Stimulated activated CD4-positive, alpha-beta T cell treated with anti-CD3 and anti-CD28 coated beads, Interleukin-15, amount 100 ng/mL, for 1 hour (primary cell): ENCODE data around the gene BICC1.

Source experiments
- DNase-seq, 2 donors: peaks; one replicate each; pipeline ENCODE4 v3.0.0-alpha.2; 2020; ENCODE audit warnings: low read depth in 1 of 2, low spot score in 1 of 2

The BICC1 gene

GRCh38 chr10:58696736-58697135 lies 184.1 kb downstream of the BICC1 start:
- no peak for DNase-seq

- no peak for DNase-seq
Measured at GRCh38 chr10:58697691-58698090, 185.0 kb downstream of the BICC1 start.

GRCh38 chr10:58698777-58699356 lies 186.2 kb downstream of the BICC1 start:
- DNase-seq = no peak

- DNase-seq = no peak
Measured at GRCh38 chr10:58700591-58700990, 187.9 kb downstream of the BICC1 start.

GRCh38 chr10:58701405-58702135 lies 188.9 kb downstream of the BICC1 start:
- DNase-seq = no peak

- DNase-seq = no peak
Measured at GRCh38 chr10:58704226-58704625, 191.6 kb downstream of the BICC1 start.

- DNase-seq = no peak
Measured at GRCh38 chr10:58704671-58705141, 192.0 kb downstream of the BICC1 start.

- DNase-seq = no peak
Measured at GRCh38 chr10:58706836-58707235, 194.2 kb downstream of the BICC1 start.

GRCh38 chr10:58712141-58712540 lies 199.5 kb downstream of the BICC1 start:
- no peak for DNase-seq

GRCh38 chr10:58712982-58713381 lies 200.3 kb downstream of the BICC1 start:
- DNase-seq = no peak

- DNase-seq = no peak
Measured at GRCh38 chr10:58714409-58714808, 201.7 kb downstream of the BICC1 start.

- DNase-seq = no peak
Measured at GRCh38 chr10:58715061-58715460, 202.4 kb downstream of the BICC1 start.

- no peak for DNase-seq
Measured at GRCh38 chr10:58718596-58718995, 205.9 kb downstream of the BICC1 start.

- no peak for DNase-seq
Measured at GRCh38 chr10:58721601-58722281, 209.1 kb downstream of the BICC1 start.

- DNase-seq = no peak
Measured at GRCh38 chr10:58723186-58723585, 210.5 kb downstream of the BICC1 start.

GRCh38 chr10:58723966-58724365 lies 211.3 kb downstream of the BICC1 start:
- DNase-seq = no peak

GRCh38 chr10:58724781-58725180 lies 212.1 kb downstream of the BICC1 start:
- no peak for DNase-seq

GRCh38 chr10:58725901-58726300 lies 213.2 kb downstream of the BICC1 start:
- no peak for DNase-seq

GRCh38 chr10:58727633-58728032 lies 215.0 kb downstream of the BICC1 start:
- no peak for DNase-seq

- no peak for DNase-seq
Measured at GRCh38 chr10:58731276-58731675, 218.6 kb downstream of the BICC1 start.

- DNase-seq = no peak
Measured at GRCh38 chr10:58733436-58733835, 220.8 kb downstream of the BICC1 start.

GRCh38 chr10:58734116-58734515 lies 221.4 kb downstream of the BICC1 start:
- no peak for DNase-seq
